GM12892 (cell line): ENCODE data around the gene URM1.

Experiments used
- POLR2A ChIP-seq: IDR thresholded peaks from 2 replicates; pipeline ENCODE4 v1.6.1; 2011; ENCODE audit warnings: low read depth, low read length, control low read depth
- POLR2AphosphoS5 ChIP-seq: IDR thresholded peaks from 2 replicates; pipeline ENCODE4 v1.6.1; 2011; ENCODE audit warnings: low read depth, low read length, control low read depth

DNA sequence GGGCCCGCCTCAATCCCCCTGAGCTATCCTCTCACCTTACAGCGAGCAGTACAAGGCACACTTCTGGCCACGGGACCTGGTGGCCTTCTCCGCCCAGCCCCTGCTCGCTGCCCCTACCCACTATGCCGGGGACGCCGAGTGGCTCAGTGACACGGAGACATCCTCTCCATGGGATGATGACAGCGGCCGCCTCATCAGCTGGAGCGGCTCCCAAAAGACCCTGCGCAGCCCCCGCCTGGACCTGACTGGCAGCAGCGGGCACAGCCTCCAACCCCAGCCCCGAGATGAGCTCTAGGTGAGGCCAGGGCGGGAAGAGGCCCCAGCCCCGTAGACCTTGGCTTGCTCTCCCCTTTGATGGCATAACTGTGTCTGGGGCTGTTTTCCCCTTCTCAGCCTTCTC, 64.4 kb downstream of the URM1 start:
- TF ChIP-seq POLR2AphosphoS5 (no peak), POLR2A (no peak)
